HAP-1 (cell line): ENCODE results near the gene SNN.

ENCODE experiments used
- DNase-seq, 2 experiments: peaks; one replicate each; pipeline ENCODE4 v3.0.0-alpha.2; 2016 to 2020; ENCODE audit warnings: low spot score in 2 of 2
- H3K27me3 ChIP-seq: fragments of 250-450 bp; sonication (Bioruptor Pico); 2 replicates; pipeline ENCODE4 v1.5.1; 2020; ENCODE audit warnings: low read depth, mild to moderate bottlenecking, moderate library complexity
- H3K36me3 ChIP-seq: fragments of 250-450 bp; sonication (Bioruptor Pico); replicated peaks from 2 replicates; pipeline ENCODE4 v1.5.1; 2020; ENCODE audit warnings: mild to moderate bottlenecking
- H3K4me1 ChIP-seq: fragments of 250-450 bp; sonication (Bioruptor Pico); 2 replicates; pipeline ENCODE4 v1.5.1; 2020; ENCODE audit warnings: mild to moderate bottlenecking
- H3K4me3 ChIP-seq: fragments of 250-450 bp; sonication (Bioruptor Pico); 2 replicates; pipeline ENCODE4 v1.5.1; 2020; ENCODE audit warnings: mild to moderate bottlenecking, moderate library complexity
- H3K9me3 ChIP-seq: fragments of 250-450 bp; sonication (Bioruptor Pico); 2 replicates; pipeline ENCODE4 v1.5.1; 2020; ENCODE audit warnings: mild to moderate bottlenecking, moderate library complexity
- in situ Hi-C: fragments of 300-500 bp; cut with MboI; formaldehyde crosslinking; loops from 3 replicates; pipeline ENCODE4 v1.14.3; 2020; ENCODE audit warnings: low sequenced_read_pairs, inconsistent platforms, mixed read lengths

Gene SNN

DNA sequence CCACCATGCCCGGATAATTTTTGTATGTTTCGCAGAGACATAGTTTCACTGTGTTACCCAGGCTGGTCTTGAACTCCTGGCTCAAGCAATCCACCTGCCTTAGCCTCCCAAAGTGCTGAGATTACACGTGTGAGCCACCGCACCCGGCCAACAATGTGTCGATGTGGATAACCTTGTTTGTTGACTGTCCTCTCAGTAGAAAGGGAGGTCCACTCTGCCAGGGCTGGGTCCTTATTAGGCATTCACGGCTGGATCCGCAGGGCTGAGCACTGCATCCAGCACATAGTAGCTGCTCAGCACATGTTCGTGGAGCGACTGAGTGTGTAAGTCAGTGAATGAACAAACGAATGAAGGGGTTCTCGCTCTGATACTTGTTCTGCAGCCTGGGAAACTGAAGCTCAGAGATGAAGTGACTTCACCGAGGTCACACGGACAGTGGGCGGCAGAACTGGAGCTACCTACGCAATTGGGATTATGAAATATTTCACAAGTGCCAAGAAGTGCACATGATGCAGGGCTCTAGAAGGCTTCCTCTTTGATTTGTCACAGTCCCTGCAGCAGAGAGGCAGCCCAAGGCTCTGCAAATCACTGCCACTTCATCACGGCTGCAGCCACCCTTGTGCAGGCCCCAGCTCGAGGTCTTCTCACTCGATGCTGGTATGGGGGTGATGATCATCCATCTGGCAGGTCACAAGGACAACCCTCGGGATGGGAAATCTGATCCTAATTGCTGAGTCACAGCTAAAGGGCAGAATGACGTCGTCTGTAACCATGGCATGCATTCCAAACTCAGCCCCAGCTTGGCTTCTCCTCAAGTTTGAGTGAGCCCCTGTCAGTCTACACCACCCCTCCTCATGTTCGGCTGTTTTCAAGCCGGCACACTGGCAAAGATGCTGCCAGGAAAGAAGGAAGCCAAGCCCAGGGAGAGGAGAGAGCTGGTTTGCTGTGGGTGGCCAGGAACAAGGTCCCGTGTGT lies 28.0 kb upstream of the SNN start:
- H3K4me3 ChIP-seq: no peak overlapping the region
- no peak for DNase-seq
- no peaks in the 10 kb centered on the region for H3K36me3 ChIP-seq
- H3K27me3 ChIP-seq: no peaks in the 10 kb centered on the region
- no peaks in the 10 kb centered on the region for H3K9me3 ChIP-seq
- no peaks in the 10 kb centered on the region for H3K4me1 ChIP-seq
- in situ Hi-C loops: loop anchor here (10.0 to 25.0 kb wide), 3 partner anchors 115 to 678 kb away; a partner anchor contains a TSS

DNA sequence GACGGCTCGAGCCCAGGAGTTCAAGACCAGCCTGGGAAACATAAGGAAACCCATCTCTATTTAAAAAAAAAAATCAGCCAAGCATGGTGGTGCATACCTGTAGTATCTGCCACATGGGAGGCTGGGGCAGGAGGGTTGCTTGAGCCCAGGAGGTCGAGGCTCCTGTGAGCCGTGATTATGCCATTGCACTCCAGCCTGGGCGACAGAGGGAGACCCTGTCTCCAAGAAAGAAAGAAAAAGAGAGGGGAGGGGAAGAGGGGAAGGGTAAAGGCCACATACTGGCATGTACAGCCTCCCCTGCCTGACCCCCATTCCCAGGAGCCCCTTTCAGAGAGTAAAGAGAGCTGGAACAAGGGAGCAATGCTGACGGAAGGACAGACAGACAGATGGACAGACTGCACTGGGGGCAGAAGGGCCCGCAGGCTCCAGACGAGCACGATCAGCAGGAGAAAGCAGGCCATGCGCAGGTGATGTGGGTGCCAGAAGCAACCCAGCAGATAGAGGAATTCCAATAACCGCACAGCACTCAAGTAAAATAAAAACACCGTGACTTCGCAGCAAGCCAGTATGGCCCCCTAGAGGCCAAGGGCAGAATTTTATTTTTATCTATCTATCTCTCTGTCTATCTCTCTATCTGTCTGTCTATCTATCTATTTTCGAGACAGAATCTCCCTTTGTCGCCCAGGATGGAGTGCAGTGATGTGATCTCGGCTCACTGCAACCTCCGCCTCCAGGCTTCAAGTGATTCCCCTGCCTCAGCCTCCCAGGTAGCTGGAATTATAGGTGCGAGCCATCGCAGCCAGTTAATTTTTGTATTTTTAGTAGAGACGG lies 27.1 kb upstream of the SNN start:
- no peaks in the 10 kb centered on the region for H3K36me3 ChIP-seq
- no peaks in the 10 kb centered on the region for H3K9me3 ChIP-seq
- no peaks in the 10 kb centered on the region for H3K27me3 ChIP-seq
- in situ Hi-C loops: loop anchor here (10.0 to 25.0 kb wide), 3 partner anchors 116 to 679 kb away; a partner anchor contains a TSS
- H3K4me1 ChIP-seq: no peaks in the 10 kb centered on the region
- no peak overlapping the region for H3K4me3 ChIP-seq
- DNase-seq: peak; percentile 47 to 69

DNA sequence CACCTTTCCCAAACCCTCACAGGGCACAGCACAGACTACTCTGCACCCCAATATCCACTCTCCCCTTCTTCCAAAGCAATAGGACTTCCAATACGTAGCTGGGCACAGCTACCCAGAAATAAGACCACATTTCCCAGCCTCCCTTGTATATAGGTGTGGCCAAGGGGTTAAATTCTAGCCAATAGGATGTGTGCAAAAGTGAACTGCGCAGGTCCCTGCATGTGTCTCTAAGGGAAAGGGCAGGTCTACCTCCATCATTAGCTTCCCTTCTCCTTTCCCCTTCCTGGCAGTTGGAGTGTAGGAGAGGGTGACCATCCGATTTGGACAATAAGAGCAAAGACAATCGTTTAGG lies 25.5 kb upstream of the SNN start:
- Histone ChIP-seq H3K4me3 (no peak overlapping the region), H3K4me1 (no peaks in the 10 kb centered on the region)
- in situ Hi-C loops: loop anchor here (10.0 to 25.0 kb wide), 3 partner anchors 118 to 680 kb away; a partner anchor contains a TSS

DNA sequence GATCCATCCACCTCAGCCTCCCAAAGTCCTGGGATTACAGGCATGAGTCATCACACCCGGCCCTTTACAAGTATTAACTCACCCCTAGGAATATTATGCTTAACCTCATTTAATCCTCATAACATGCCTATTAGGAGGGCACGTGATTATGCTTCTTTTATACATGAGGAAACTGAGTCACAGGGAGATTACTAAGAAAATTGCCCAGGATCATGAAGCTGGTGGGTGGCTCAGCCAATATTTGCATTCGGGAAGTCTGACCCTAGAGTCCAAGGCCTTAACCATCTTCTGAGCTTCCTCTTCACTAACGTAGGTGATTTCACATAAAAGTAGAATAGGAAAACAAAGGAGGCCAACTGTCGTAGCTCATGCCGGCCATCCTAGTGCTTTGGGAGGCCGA lies 19.0 kb upstream of the SNN start:
- Histone ChIP-seq H3K9me3 (no peaks in the 10 kb centered on the region), H3K27me3 (no peaks in the 10 kb centered on the region), H3K36me3 (no peaks in the 10 kb centered on the region), H3K4me3 (no peak overlapping the region), H3K4me1 (no peaks in the 10 kb centered on the region)
- DNase-seq: no peak
- in situ Hi-C loops: loop anchor here (10.0 to 25.0 kb wide), 3 partner anchors 124 to 687 kb away; a partner anchor contains a TSS

More for the DNA sequence above, 25.5 kb upstream of the SNN start:
- Histone ChIP-seq H3K9me3 (no peaks in the 10 kb centered on the region), H3K36me3 (no peaks in the 10 kb centered on the region), H3K27me3 (no peaks in the 10 kb centered on the region)
- DNase-seq: no peak

DNA sequence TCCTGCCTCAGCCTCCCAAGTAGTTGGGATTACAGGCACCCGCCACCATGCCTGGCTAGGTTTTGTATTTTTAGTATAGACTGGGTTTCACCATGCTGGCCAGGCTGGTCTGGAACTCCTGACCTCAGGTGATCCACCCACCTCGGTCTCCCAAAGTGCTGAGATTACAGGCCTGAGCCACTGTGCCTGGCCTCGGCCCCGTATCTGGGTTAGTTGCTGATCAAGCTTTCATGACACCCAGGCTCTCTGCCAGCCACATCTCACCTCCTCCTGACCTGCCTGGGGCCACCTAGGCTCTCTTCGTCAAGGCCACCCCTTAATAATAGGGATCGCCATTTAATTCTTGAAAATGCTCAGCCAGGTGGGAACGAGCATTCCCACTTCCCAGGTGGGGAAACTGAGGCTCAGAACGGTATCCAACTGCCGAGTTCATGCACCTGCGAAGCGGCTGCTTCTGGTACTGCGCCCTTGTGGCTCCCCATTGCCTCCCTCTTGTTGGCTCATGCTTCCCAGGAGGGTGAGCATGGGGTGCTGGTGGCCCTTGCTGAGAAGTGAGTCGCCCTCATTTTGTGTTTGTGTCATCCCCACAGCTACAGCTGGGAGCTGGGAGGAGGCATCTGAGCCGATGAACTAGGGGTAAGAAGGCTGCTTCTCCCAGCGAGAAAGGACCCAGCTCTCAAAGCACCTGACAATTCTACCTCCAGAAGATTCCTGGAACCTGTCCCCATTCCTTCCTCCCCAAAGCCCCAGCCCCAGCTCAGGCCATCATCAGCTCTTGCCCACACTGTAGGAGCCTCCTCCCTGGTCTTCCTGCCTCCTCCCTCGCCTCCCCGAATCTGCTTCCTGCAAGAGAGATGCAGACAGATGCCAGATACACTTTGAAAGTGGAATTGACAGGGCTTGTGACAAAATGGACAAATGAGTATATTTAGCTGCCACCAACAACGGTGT lies 17.3 kb upstream of the SNN start:
- no peaks in the 10 kb centered on the region for H3K27me3 ChIP-seq
- H3K4me1 ChIP-seq: no peaks in the 10 kb centered on the region
- no peaks in the 10 kb centered on the region for H3K36me3 ChIP-seq
- no peaks in the 10 kb centered on the region for H3K9me3 ChIP-seq
- H3K4me3 ChIP-seq: no peak overlapping the region
- in situ Hi-C loops: no loop called here
- DNase-seq: no peak

DNA sequence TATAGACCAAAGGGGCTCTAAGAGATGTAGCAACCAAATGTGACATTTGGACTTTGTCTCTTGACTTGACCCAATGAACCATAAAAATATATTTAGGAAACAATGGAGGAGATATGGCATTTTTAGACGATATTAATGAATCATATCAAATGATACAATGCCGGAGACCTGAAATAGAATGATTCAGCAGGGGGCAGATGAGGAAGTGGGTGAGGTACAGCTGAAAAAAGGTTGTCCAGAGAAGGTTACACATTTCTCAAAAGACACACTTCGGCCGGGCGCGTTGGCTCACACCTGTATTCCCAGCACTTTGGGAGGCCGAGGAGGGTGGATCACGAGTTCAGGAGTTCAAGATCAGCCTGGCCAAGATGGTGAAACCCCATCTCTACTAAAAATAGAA lies 16.5 kb upstream of the SNN start:
- in situ Hi-C loops: no loop called here
- no peaks in the 10 kb centered on the region for H3K9me3 ChIP-seq
- no peak for DNase-seq

DNA sequence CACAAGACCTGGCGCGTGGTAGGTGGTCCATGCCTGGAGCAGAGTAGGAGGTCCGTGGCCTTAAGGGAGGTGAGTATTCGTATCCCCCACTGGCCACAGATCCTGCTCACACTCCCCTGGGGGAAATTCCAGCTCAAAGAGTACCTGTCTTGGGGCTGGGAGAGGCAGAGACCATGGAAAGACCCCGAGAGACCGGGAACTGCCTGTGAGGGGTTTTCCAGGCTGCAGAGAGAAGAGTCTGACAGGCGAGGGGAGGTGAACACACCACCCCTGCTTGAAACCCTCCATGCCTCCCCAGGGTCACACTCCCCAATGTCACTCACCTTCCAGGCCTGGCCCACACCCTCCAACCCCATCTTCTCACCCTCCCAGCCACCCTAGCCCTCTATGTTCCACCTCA lies 12.6 kb upstream of the SNN start:
- H3K4me1 ChIP-seq: no peaks in the 10 kb centered on the region
- no peaks in the 10 kb centered on the region for H3K9me3 ChIP-seq
- no peak for DNase-seq
- H3K27me3 ChIP-seq: no peaks in the 10 kb centered on the region
- in situ Hi-C loops: no loop called here
- no peak overlapping the region for H3K4me3 ChIP-seq
- no peaks in the 10 kb centered on the region for H3K36me3 ChIP-seq

More for the DNA sequence above, 16.5 kb upstream of the SNN start:
- H3K27me3 ChIP-seq: no peaks in the 10 kb centered on the region
- no peaks in the 10 kb centered on the region for H3K36me3 ChIP-seq
- no peaks in the 10 kb centered on the region for H3K4me1 ChIP-seq
- no peak overlapping the region for H3K4me3 ChIP-seq

DNA sequence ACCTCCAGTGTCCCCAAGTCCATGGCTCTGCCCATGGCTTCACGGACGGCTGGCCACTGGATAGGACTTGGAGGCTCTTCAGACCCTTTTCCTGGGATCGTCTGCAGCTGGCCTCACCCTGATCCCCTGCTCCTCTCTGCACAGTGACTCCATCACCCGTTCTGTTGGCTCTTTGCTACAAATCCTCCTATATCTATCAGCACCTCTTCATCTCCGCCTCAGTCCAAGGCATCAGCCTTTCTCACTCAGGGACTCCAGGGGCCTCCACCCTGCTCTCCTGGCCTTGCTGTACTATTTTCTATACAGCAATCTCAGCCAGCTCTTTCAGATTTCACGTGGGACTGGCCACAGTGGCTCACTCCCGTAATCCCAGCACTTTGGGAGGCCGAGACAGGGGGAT lies 10.7 kb upstream of the SNN start:
- no peaks in the 10 kb centered on the region for H3K27me3 ChIP-seq
- no peaks in the 10 kb centered on the region for H3K4me1 ChIP-seq
- H3K9me3 ChIP-seq: no peaks in the 10 kb centered on the region
- no peaks in the 10 kb centered on the region for H3K36me3 ChIP-seq
- no peak overlapping the region for H3K4me3 ChIP-seq
- in situ Hi-C loops: no loop called here
- no peak for DNase-seq

DNA sequence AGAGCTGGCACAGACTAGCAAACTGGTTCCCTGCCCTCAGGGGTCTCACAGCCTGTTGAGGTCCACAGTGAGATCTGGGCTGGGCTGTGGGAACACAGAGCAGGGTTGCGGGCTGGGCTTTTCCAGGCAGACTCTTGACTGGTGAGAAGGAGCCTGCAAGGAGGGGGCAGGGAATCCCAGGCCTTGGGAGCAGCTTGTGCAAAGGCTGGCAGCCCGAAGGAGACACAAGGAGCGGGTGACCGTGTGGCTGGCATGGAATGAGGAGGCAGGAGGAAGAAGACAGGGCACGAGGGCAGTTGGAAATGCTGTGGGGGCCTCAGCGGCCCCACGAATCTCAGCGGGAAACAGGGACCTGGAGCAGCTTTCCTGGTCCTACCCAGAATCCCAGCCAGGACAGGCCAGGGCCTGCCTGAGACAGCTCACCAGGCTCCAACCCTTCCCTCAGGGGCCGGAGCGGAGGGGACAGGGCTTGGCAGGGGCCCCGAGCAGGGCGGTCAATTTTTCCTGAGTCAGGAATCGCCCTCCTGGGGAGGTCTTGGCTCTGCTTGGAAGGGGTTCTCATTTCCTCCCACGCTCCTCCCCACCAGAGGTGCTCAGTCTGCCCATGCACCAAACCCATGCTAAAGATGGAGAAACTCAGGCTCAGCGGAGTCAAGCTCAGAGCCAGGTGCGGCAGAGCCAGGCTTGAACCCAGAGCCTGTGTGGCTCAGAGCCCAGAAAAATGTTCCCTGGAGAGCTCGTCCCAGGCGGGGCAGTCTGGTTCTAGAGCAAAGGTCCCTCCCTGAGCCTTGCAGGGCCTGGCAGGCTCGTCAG lies 9.2 kb upstream of the SNN start:
- H3K36me3 ChIP-seq: no peaks in the 10 kb centered on the region
- no peaks in the 10 kb centered on the region for H3K4me1 ChIP-seq
- no peak overlapping the region for H3K4me3 ChIP-seq
- no peaks in the 10 kb centered on the region for H3K27me3 ChIP-seq
- no peak for DNase-seq
- no peaks in the 10 kb centered on the region for H3K9me3 ChIP-seq
- in situ Hi-C loops: no loop called here

DNA sequence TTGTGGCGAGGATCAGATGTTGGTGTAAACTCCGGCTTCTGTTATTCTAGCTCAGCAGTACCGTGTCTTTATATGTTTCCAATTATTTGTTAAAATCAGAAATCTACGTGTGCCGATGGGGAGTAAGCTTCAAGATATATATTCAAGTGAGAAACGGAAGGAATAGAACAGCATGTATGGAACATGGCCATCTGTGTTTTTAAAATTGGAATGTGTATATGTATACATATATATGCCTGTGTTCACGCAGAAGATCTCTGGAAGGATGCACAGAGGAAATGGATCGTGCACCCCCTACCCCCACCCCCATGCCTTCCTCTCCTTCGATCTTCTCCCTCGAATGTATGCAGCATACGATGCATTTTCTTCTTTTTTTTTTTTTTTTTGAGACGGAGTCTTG lies 7.7 kb upstream of the SNN start:
- H3K9me3 ChIP-seq: no peaks in the 10 kb centered on the region
- no peak overlapping the region for H3K4me3 ChIP-seq

DNA sequence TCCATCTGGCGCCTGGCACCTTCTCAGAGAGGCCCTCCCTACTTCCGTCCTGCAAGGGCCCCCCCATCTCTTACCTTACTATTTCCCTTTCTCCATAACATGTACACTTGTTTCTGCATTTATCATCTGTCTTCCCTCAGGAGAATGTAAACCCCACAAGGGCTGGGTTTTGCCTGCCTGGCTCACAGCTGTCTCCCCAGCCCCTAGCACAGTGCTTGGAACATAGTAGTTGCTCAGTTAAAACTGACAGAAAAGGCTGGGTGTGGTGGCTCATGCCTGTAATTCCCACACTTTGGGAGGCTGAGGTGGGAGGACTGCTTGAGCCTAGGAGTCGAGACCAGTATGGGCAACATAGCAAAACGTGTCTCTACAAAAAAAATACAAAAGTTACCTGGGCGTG lies 5.7 kb upstream of the SNN start:
- Histone ChIP-seq H3K4me1 (no peaks in the 10 kb centered on the region), H3K36me3 (no peaks in the 10 kb centered on the region), H3K9me3 (no peaks in the 10 kb centered on the region), H3K27me3 (no peaks in the 10 kb centered on the region), H3K4me3 (no peak overlapping the region)
- in situ Hi-C loops: no loop called here
- DNase-seq: no peak

More for the DNA sequence above, 7.7 kb upstream of the SNN start:
- no peak for DNase-seq
- in situ Hi-C loops: no loop called here
- no peaks in the 10 kb centered on the region for H3K27me3 ChIP-seq
- no peaks in the 10 kb centered on the region for H3K4me1 ChIP-seq
- H3K36me3 ChIP-seq: no peaks in the 10 kb centered on the region

DNA sequence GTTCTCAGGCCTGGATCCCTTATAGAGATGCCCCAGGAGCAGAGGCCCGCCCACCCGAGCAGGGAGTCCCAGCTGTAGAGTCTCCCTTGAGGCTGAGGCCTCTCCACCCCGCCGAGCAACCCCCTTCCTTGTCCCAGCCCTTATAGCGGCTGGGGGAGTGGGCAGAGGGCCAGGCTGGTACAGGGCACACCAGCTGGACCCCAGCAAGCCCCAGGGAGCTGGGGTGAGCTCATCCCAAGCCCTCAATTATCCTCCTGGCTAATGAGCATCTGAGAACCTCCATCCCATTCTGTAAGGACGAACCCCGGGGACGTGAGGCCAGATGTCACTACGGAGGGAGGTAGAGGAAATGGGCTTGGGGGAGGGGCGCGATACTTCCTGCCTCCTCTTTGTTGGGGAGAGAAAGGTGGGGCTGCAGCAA lies 3.2 kb upstream of the SNN start:
- Histone ChIP-seq H3K27me3 (no peaks in the 10 kb centered on the region), H3K4me3 (no peak overlapping the region), H3K4me1 (peaks cover 6% of the 10 kb centered on the region; the same call in 1 of the 2 replicates), H3K9me3 (no peaks in the 10 kb centered on the region), H3K36me3 (no peaks in the 10 kb centered on the region)
- DNase-seq: no peak
- in situ Hi-C loops: no loop called here
